Measurements from ENCODE around the gene PABPN1L. TPM values are rescaled to one million over a fixed set of nuclear protein-coding genes. Genes with fewer than 3 reads are reported as not detected.

PABPN1L gene
- total and polyA plus RNA-seq, 8 donors = 0.15 TPM; not detected in 7

GRCh38 chr16:88816736-88817535 lies 49.5 kb downstream of the PABPN1L start:
- Histone ChIP-seq H3K4me3 (no peak overlapping the region), H3K4me1 (peaks cover 11 to 22% (median 20%) of the 10 kb centered on the region in 4 donors), H3K27me3 (no peaks in the 10 kb centered on the region), H3K9me3 (no peaks in the 10 kb centered on the region), H3K36me3 (peaks cover 2 to 21% (median 20%) of the 10 kb centered on the region in 4 donors), H3K27ac (no peak overlapping the region)
- TF ChIP-seq CTCF (IDR thresholded peaks at IDR 0.05) (no peak), POLR2A (IDR thresholded peaks at IDR 0.05) (no peak), EP300 (IDR thresholded peaks at IDR 0.05) (no peak), POLR2AphosphoS5 (IDR thresholded peaks at IDR 0.05) (no peak)
- DNase-seq = no peak
- intact Hi-C loops (cut with DNase I; ENCODE audit: low total_unique reads) = no loop called here
- 63 to 77% (median 67%) methylated on average over 21 to 41 of the region's 41 CpGs for WGBS, 5 donors

GRCh38 chr16:88815901-88816589 lies 50.4 kb downstream of the PABPN1L start:
- peak; percentile 62 to 79 for DNase-seq

GRCh38 chr16:88815227-88815626 lies 51.2 kb downstream of the PABPN1L start:
- H3K36me3 ChIP-seq = peaks cover 0 to 4% (median 3%) of the 10 kb centered on the region in 4 donors
- 71 to 89% (median 78%) methylated on average over 8 to 10 of the region's 10 CpGs for WGBS, 5 donors
- H3K9me3 ChIP-seq = no peaks in the 10 kb centered on the region
- H3K4me3 ChIP-seq = no peak overlapping the region
- no peaks in the 10 kb centered on the region for H3K27me3 ChIP-seq
- no peak overlapping the region for H3K27ac ChIP-seq
- DNase-seq = no peak
- H3K4me1 ChIP-seq = peaks cover 21 to 37% (median 32%) of the 10 kb centered on the region in 4 donors
- TF ChIP-seq POLR2A (IDR thresholded peaks at IDR 0.05) = no peak
- TF ChIP-seq EP300 (IDR thresholded peaks at IDR 0.05) = no peak
- TF ChIP-seq CTCF (IDR thresholded peaks at IDR 0.05) = no peak
- TF ChIP-seq POLR2AphosphoS5 (IDR thresholded peaks at IDR 0.05) = no peak
- intact Hi-C loops (cut with DNase I; ENCODE audit: low total_unique reads) = no loop called here

More at GRCh38 chr16:88815901-88816589, 50.4 kb downstream of the PABPN1L start:
- H3K36me3 ChIP-seq = peaks cover 0 to 12% (median 11%) of the 10 kb centered on the region in 4 donors
- no peak overlapping the region for H3K4me3 ChIP-seq
- TF ChIP-seq POLR2A (IDR thresholded peaks at IDR 0.05) (no peak), CTCF (IDR thresholded peaks at IDR 0.05) (peak in 5 of 7 experiments; percentile 41 to 78 (median 71)), POLR2AphosphoS5 (IDR thresholded peaks at IDR 0.05) (peak in 1 of 3 donors; percentile 44), EP300 (IDR thresholded peaks at IDR 0.05) (no peak)
- H3K9me3 ChIP-seq = no peaks in the 10 kb centered on the region
- no peaks in the 10 kb centered on the region for H3K27me3 ChIP-seq
- H3K4me1 ChIP-seq = peaks cover 13 to 28% (median 24%) of the 10 kb centered on the region in 4 donors
- H3K27ac ChIP-seq = no peak overlapping the region
- intact Hi-C loops (cut with DNase I; ENCODE audit: low total_unique reads) = no loop called here
- WGBS, 5 donors = 20 to 43% (median 39%) methylated on average over 7 to 19 of the region's 19 CpGs

GRCh38 chr16:88814144-88814502 lies 52.3 kb downstream of the PABPN1L start:
- no peak for DNase-seq
- TF ChIP-seq CTCF (IDR thresholded peaks at IDR 0.05) = no peak
- no peak for TF ChIP-seq POLR2A (IDR thresholded peaks at IDR 0.05)
- no peak for TF ChIP-seq POLR2AphosphoS5 (IDR thresholded peaks at IDR 0.05)
- no peak for TF ChIP-seq EP300 (IDR thresholded peaks at IDR 0.05)
- intact Hi-C loops (cut with DNase I; ENCODE audit: low total_unique reads) = no loop called here
- H3K27ac ChIP-seq = no peak overlapping the region
- no peaks in the 10 kb centered on the region for H3K9me3 ChIP-seq
- H3K4me1 ChIP-seq = peaks cover 28 to 48% (median 43%) of the 10 kb centered on the region in 4 donors
- WGBS, 5 donors = 72 to 82% (median 74%) methylated on average over 11 to 13 of the region's 13 CpGs
- peaks cover 7 to 10% (median 10%) of the 10 kb centered on the region in 4 donors for H3K36me3 ChIP-seq
- no peak overlapping the region for H3K4me3 ChIP-seq
- H3K27me3 ChIP-seq = no peaks in the 10 kb centered on the region

Data from stomach (tissue), 9 donors.